ENCODE results near the gene FRMD4A. TPM values are rescaled to one million over a fixed set of nuclear protein-coding genes. Genes with fewer than 3 reads are reported as not detected.
"Not testable (repeated sequence)": the region's sequence is repeated elsewhere in the genome, so short reads cannot be mapped to it uniquely, and the experiment has no call there.

Gene FRMD4A
- total and polyA plus RNA-seq, 2 experiments from 2014 or later = 11.9 to 17.5 TPM

DNA sequence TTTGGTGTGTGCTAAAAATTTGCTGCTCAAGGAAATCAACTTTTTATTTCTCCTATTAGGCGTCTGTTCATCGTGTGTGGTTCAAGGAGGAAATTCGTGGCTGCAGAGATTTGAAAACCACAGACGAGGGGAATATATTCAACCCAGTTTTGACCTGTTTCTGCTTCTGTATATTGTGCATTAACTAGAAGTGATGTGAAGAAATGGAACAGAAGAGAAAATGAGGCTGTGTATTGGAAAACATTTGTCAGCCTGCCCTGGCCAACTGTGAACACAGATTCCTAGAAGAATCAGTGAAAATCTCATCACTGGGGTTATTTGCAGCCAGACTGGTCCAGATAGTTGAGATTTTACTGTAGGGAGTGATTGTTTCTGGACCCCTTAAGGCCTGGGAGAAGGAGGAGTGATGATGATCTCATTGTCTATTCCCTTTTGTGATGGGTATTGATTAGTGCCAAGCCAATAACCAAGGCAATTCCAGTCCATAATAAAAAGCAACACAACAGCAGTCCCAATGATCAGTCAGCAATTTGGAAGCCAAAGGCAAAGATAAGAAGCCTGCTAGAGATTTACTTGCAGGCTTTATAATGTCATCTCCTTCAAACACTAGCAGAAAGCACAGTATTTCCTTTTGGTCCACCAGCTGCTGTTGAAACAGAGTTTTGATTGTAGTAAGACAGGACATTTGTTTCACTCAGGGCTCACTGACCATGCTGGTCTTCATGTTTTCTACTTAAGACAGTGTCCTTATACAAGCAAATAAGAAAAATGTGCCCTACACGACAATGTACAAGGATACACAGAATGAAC is 404.5 kb downstream of the FRMD4A start:
- peaks cover 36% of the 10 kb centered on the region for H3F3A ChIP-seq (ENCODE audit: insufficient read depth)
- H3K27ac ChIP-seq = no peak overlapping the region
- TF ChIP-seq EZH2 (IDR thresholded peaks at IDR 0.05; ENCODE audit: insufficient read depth, poor library complexity, severe bottlenecking) (no peak), EZH2phosphoT487 (IDR thresholded peaks at IDR 0.05; ENCODE audit: insufficient read depth, low read depth) (no peak)
- no peak overlapping the region for H3K4me2 ChIP-seq (ENCODE audit: unreplicated experiment)
- H3K9me2 ChIP-seq (ENCODE audit: insufficient read depth) = no peaks in the 10 kb centered on the region
- no peaks in the 10 kb centered on the region for H3K9me3 ChIP-seq (ENCODE audit: low read depth)
- no peaks in the 10 kb centered on the region for H3K27me3 ChIP-seq (replicated peaks; ENCODE audit: insufficient read depth)
- no peaks in the 10 kb centered on the region for H4K20me1 ChIP-seq (ENCODE audit: insufficient read depth)
- in situ Hi-C loops (cut with MboI) = no loop called here
- H3K36me3 ChIP-seq (ENCODE audit: low read depth) = no peaks in the 10 kb centered on the region
- H3K4me1 ChIP-seq (ENCODE audit: insufficient read depth) = peaks cover 35% of the 10 kb centered on the region
- no peak overlapping the region for H3K4me3 ChIP-seq
- no peaks in the 10 kb centered on the region for H3K79me2 ChIP-seq (ENCODE audit: insufficient read depth)
- DNase-seq = no peak
- WGBS, 2 experiments (ENCODE audit: low coverage in 1 of 2, low lambda C conversion rate in 2 of 2, missing lambda C conversion rate in 2 of 2) = 87 to 90% methylated on average over 5 of the region's 5 CpGs
- no peak overlapping the region for H2AFZ ChIP-seq
- H3K9ac ChIP-seq = no peak overlapping the region

DNA sequence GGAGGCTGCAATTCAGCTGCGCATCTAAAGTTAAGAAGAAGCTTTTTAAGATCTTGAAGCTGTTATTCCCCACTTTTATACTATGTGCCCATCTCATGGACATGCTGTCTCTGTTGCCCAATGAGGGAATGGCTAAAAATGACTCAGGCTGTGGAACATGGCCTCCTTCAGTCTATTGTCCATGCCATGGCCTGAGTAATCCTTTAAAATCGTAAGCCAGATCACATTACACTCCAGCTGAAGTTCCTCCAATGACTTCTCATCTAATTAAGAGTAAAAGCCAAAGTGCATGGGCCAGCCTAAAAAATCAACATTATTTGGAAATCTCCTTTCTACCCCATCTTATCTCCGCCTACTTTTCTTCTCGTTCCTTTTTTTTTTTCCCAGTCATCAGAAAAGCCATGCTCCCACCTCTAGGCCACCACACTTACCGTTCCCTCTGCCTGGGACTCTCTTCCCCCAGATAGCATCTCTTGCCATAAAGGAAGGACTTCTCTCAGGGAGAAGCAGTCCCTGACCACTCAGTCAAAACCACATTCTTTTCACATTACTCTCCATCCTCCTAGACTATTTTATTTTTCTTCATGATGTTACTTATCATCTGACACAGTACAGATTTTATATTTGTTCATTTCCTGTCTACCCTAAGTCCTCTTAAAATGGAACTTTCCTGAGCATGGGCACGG is 406.5 kb downstream of the FRMD4A start:
- peak overlapping the region; percentile 45 for H3K4me3 ChIP-seq
- H3K4me1 ChIP-seq (ENCODE audit: insufficient read depth) = peaks cover 42% of the 10 kb centered on the region
- in situ Hi-C loops (cut with MboI) = no loop called here
- H3K36me3 ChIP-seq (ENCODE audit: low read depth) = no peaks in the 10 kb centered on the region
- WGBS, 2 experiments (ENCODE audit: low coverage in 1 of 2, low lambda C conversion rate in 2 of 2, missing lambda C conversion rate in 2 of 2) = 4 to 8% methylated on average over 6 of the region's 6 CpGs
- no peaks in the 10 kb centered on the region for H3K27me3 ChIP-seq (replicated peaks; ENCODE audit: insufficient read depth)
- peak overlapping the region; percentile 60 for H2AFZ ChIP-seq
- H3K27ac ChIP-seq = peak overlapping the region; percentile 90
- H4K20me1 ChIP-seq (ENCODE audit: insufficient read depth) = no peaks in the 10 kb centered on the region
- H3F3A ChIP-seq (ENCODE audit: insufficient read depth) = peaks cover 37% of the 10 kb centered on the region
- no peaks in the 10 kb centered on the region for H3K9me3 ChIP-seq (ENCODE audit: low read depth)
- TF ChIP-seq EZH2 (IDR thresholded peaks at IDR 0.05; ENCODE audit: insufficient read depth, poor library complexity, severe bottlenecking) = no peak
- H3K9me2 ChIP-seq (ENCODE audit: insufficient read depth) = no peaks in the 10 kb centered on the region
- peak overlapping the region; percentile 51 for H3K4me2 ChIP-seq (ENCODE audit: unreplicated experiment)
- DNase-seq = peak; percentile 96
- H3K79me2 ChIP-seq (ENCODE audit: insufficient read depth) = no peaks in the 10 kb centered on the region
- peak overlapping the region; percentile 52 for H3K9ac ChIP-seq

DNA sequence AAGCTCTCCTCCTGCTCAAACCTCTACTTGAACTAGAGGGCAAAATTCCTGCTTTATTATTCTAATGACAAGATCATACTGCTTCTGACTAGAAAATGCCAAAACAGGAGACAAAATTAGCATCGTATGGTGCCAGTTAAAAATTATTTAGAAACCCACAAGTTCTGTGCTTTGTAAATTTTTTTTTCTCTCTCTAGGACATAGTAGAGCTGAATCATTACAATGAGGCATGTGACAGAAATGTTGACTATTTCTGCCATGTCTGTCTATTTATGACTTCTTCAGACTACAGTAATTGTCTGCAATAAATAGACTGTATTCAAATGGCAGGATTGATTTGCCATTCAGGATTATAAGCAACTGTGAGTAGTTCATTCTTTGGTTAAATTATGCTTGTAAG is 408.1 kb downstream of the FRMD4A start:
- peak overlapping the region; percentile 90 for H3K27ac ChIP-seq
- no peaks in the 10 kb centered on the region for H3K27me3 ChIP-seq (replicated peaks; ENCODE audit: insufficient read depth)
- no peaks in the 10 kb centered on the region for H3K36me3 ChIP-seq (ENCODE audit: low read depth)
- peaks cover 37% of the 10 kb centered on the region for H3F3A ChIP-seq (ENCODE audit: insufficient read depth)
- no peak overlapping the region for H2AFZ ChIP-seq
- H3K9me3 ChIP-seq (ENCODE audit: low read depth) = no peaks in the 10 kb centered on the region
- H3K4me1 ChIP-seq (ENCODE audit: insufficient read depth) = peaks cover 42% of the 10 kb centered on the region
- peak; percentile 87 for DNase-seq
- H3K4me2 ChIP-seq (ENCODE audit: unreplicated experiment) = peak overlapping the region; percentile 54
- H4K20me1 ChIP-seq (ENCODE audit: insufficient read depth) = no peaks in the 10 kb centered on the region
- H3K9me2 ChIP-seq (ENCODE audit: insufficient read depth) = no peaks in the 10 kb centered on the region
- in situ Hi-C loops (cut with MboI) = no loop called here
- H3K79me2 ChIP-seq (ENCODE audit: insufficient read depth) = no peaks in the 10 kb centered on the region
- WGBS, 2 experiments (ENCODE audit: low coverage in 1 of 2, low lambda C conversion rate in 2 of 2, missing lambda C conversion rate in 2 of 2) = 2 to 3% methylated on average over 1 of the region's 1 CpG
- H3K4me3 ChIP-seq = no peak overlapping the region
- H3K9ac ChIP-seq = peak overlapping the region; percentile 18; the same call in 1 of the 2 replicates
- TF ChIP-seq EZH2phosphoT487 (IDR thresholded peaks at IDR 0.05; ENCODE audit: insufficient read depth, low read depth) (no peak), EZH2 (IDR thresholded peaks at IDR 0.05; ENCODE audit: insufficient read depth, poor library complexity, severe bottlenecking) (no peak)

DNA sequence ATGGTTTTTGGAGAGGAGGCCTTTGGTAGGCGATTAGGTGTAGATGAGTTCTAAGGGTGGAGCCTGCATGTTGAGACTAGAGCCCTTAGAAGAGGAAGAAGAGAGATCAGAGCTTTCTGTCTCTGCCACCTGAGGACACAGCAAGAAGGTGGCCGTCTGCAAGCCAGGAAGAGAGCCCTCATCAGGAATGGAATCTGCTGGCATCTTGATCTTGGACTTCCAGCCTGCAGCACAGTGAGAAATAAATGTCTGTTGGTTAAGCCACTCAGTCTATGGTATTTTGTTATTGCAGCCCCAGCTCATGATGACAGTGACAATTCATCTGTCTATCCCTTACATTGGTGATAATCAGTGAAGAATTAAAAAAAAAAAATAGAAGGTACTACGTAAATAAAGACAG is 408.8 kb downstream of the FRMD4A start:
- H3K27me3 ChIP-seq (replicated peaks; ENCODE audit: insufficient read depth) = no peaks in the 10 kb centered on the region
- no peaks in the 10 kb centered on the region for H3K9me2 ChIP-seq (ENCODE audit: insufficient read depth)
- H3K36me3 ChIP-seq (ENCODE audit: low read depth) = no peaks in the 10 kb centered on the region
- 59 to 64% methylated on average over 3 of the region's 3 CpGs for WGBS, 2 experiments (ENCODE audit: low coverage in 1 of 2, low lambda C conversion rate in 2 of 2, missing lambda C conversion rate in 2 of 2)
- in situ Hi-C loops (cut with MboI) = no loop called here
- no peaks in the 10 kb centered on the region for H4K20me1 ChIP-seq (ENCODE audit: insufficient read depth)
- TF ChIP-seq EZH2phosphoT487 (IDR thresholded peaks at IDR 0.05; ENCODE audit: insufficient read depth, low read depth) (no peak), EZH2 (IDR thresholded peaks at IDR 0.05; ENCODE audit: insufficient read depth, poor library complexity, severe bottlenecking) (no peak)
- no peak overlapping the region for H3K4me3 ChIP-seq
- no peaks in the 10 kb centered on the region for H3K9me3 ChIP-seq (ENCODE audit: low read depth)
- H3K27ac ChIP-seq = peak overlapping the region; percentile 90
- H3F3A ChIP-seq (ENCODE audit: insufficient read depth) = peaks cover 37% of the 10 kb centered on the region
- no peak overlapping the region for H2AFZ ChIP-seq
- no peak for DNase-seq
- no peaks in the 10 kb centered on the region for H3K79me2 ChIP-seq (ENCODE audit: insufficient read depth)
- H3K9ac ChIP-seq = peak overlapping the region; percentile 18; the same call in 1 of the 2 replicates
- H3K4me1 ChIP-seq (ENCODE audit: insufficient read depth) = peaks cover 42% of the 10 kb centered on the region
- H3K4me2 ChIP-seq (ENCODE audit: unreplicated experiment) = peak overlapping the region; percentile 54

DNA sequence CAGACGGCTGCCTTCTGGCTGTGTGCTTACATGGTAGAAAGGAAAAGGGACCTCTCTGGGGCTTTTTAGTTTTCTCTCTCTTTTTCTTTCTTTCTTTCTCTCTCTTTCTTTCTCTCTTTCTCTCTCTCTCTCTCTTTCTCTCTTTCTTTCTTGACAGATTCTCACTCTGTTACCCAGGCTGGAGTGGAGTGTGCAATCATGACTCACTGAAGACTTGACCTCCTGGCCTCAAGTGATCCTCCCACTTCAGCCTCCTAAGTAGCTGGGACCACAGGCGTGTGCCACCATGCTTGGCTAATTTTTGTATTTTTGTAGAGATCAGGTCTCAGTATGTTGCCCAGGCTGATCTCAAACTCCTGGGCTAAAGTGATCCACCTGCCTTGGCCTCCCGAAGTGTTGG is 409.6 kb downstream of the FRMD4A start:
- H3K9ac ChIP-seq; DNase-seq; H3K9me3 ChIP-seq (ENCODE audit: low read depth); H2AFZ ChIP-seq; H3K79me2 ChIP-seq (ENCODE audit: insufficient read depth); H3K36me3 ChIP-seq (ENCODE audit: low read depth); H3K27me3 ChIP-seq (replicated peaks; ENCODE audit: insufficient read depth); H4K20me1 ChIP-seq (ENCODE audit: insufficient read depth); H3K4me2 ChIP-seq (ENCODE audit: unreplicated experiment); H3K9me2 ChIP-seq (ENCODE audit: insufficient read depth); in situ Hi-C loops (cut with MboI); H3K27ac ChIP-seq; H3K4me3 ChIP-seq: not testable (repeated sequence)
- WGBS, 2 experiments (ENCODE audit: low coverage in 1 of 2, low lambda C conversion rate in 2 of 2, missing lambda C conversion rate in 2 of 2) = 95 to 96% methylated on average over 3 of the region's 3 CpGs
- Histone ChIP-seq H3F3A (ENCODE audit: insufficient read depth) (peaks cover 37% of the 10 kb centered on the region), H3K4me1 (ENCODE audit: insufficient read depth) (peaks cover 42% of the 10 kb centered on the region)
